Lung (tissue), 12 donors: ENCODE data around the gene CENPP. TPM values are rescaled to one million over a fixed set of nuclear protein-coding genes. Genes with fewer than 3 reads are reported as not detected.

ENCODE experiments used
- ATAC-seq: fragments of 200-7000 bp; cut with Tn5 transposase; one replicate; pipeline ENCODE4 v1.9.1; 2020; ENCODE audit warnings: moderate number of reproducible peaks; ENCODE audit not compliant: insufficient read depth, low FRiP score
- DNase-seq, 3 donors: peaks; one replicate each; pipeline ENCODE4 v3.0.0-alpha.2; 2013 to 2017
- H3K27ac ChIP-seq, 2 donors: one replicate each; pipeline ENCODE4 v1.5.1; 2013; ENCODE audit warnings: mild to moderate bottlenecking in 2 of 2, moderate library complexity in 2 of 2, control low read depth in 1 of 2, inconsistent platforms in 1 of 2, low read depth in 1 of 2, low read length in 1 of 2
- H3K27me3 ChIP-seq, 3 donors: one replicate each; pipeline ENCODE4 v1.5.1; 2013; ENCODE audit warnings: low read length in 2 of 3; ENCODE audit not compliant: control insufficient read depth in 3 of 3, insufficient read depth in 3 of 3
- H3K36me3 ChIP-seq, 4 donors: one replicate each; pipeline ENCODE4 v1.5.1; 2013; ENCODE audit warnings: low read length in 4 of 4, mild to moderate bottlenecking in 1 of 4, moderate library complexity in 1 of 4; ENCODE audit not compliant: control insufficient read depth in 4 of 4, insufficient read depth in 4 of 4
- H3K4me1 ChIP-seq, 5 donors: one replicate each; pipeline ENCODE4 v1.5.1; 2013; ENCODE audit warnings: low read length in 5 of 5, mild to moderate bottlenecking in 2 of 5, moderate library complexity in 1 of 5; ENCODE audit not compliant: control insufficient read depth in 5 of 5, insufficient read depth in 5 of 5
- H3K4me3 ChIP-seq: one replicate; pipeline ENCODE4 v1.5.1; 2013; ENCODE audit warnings: mild to moderate bottlenecking, control low read depth, moderate library complexity
- H3K9ac ChIP-seq, 2 donors: one replicate each; pipeline ENCODE4 v1.5.1; 2013; ENCODE audit warnings: low read length in 2 of 2, control low read depth in 1 of 2; ENCODE audit not compliant: insufficient read depth in 1 of 2
- H3K9me3 ChIP-seq, 4 donors: one replicate each; pipeline ENCODE4 v1.5.1; 2013; ENCODE audit warnings: low read length in 3 of 4, mild to moderate bottlenecking in 1 of 4, moderate library complexity in 1 of 4; ENCODE audit not compliant: control insufficient read depth in 4 of 4, insufficient read depth in 3 of 4
- WGBS, 2 donors: extraction: QIAGEN DNeasy Blood & Tissue Kit; methylation state at CpG; one replicate each; pipeline ENCODE4 v1.1.7; 2013; 5-methylcytosine and 5-hydroxymethylcytosine counted together
- polyA plus RNA-seq, 2 donors: library from polyadenylated mRNA; stranded (reverse); fragments of 200-250 nt; gene quantifications; one replicate each; pipeline ENCODE4 v1.2.1, GENCODE V29; 2013
- total RNA-seq, 2 donors: library from RNA; depleted of rRNA in 1 of 2; stranded (reverse); fragments of >200 nt in 1 of 2; gene quantifications; one replicate each; pipeline ENCODE4 v1.2.1, GENCODE V29; 2014 to 2021
- TF ChIP-seq, protein P1 (sequence below): IDR thresholded peaks from 2 replicates; pipeline ENCODE4 v1.5.1; 2012; ENCODE audit warnings: mild to moderate bottlenecking; ENCODE audit errors: control extremely low read depth, extremely low read depth
- donor health status: control.
- donor health status: control.
- donor health status: Bipolar disorder and iron deficiency.
- donor health status: healthy.
- donor health status: DM: yes; HTN: yes; CAD: no.

Gene CENPP
- total and polyA plus RNA-seq, 4 donors = 1.2 to 11.8 (median 2.9) TPM

- ATAC-seq (no peak), DNase-seq (no peak)
- H3K4me3 ChIP-seq = no peak overlapping the region
- peaks cover 0 to 5% (median 0%) of the 10 kb centered on the region in 5 donors for H3K4me1 ChIP-seq
- no peaks in the 10 kb centered on the region for H3K9me3 ChIP-seq
- no peak overlapping the region for H3K27ac ChIP-seq
- WGBS, 2 donors = 94 to 98% methylated on average over 17 of the region's 17 CpGs
- TF ChIP-seq, protein P1, sequence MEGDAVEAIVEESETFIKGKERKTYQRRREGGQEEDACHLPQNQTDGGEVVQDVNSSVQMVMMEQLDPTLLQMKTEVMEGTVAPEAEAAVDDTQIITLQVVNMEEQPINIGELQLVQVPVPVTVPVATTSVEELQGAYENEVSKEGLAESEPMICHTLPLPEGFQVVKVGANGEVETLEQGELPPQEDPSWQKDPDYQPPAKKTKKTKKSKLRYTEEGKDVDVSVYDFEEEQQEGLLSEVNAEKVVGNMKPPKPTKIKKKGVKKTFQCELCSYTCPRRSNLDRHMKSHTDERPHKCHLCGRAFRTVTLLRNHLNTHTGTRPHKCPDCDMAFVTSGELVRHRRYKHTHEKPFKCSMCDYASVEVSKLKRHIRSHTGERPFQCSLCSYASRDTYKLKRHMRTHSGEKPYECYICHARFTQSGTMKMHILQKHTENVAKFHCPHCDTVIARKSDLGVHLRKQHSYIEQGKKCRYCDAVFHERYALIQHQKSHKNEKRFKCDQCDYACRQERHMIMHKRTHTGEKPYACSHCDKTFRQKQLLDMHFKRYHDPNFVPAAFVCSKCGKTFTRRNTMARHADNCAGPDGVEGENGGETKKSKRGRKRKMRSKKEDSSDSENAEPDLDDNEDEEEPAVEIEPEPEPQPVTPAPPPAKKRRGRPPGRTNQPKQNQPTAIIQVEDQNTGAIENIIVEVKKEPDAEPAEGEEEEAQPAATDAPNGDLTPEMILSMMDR = no peak
- H3K36me3 ChIP-seq = peaks cover 0 to 40% (median 4%) of the 10 kb centered on the region in 4 donors
- H3K9ac ChIP-seq = no peak overlapping the region
- no peaks in the 10 kb centered on the region for H3K27me3 ChIP-seq
These were observed 331.7 kb downstream of the CENPP start for GRCh38 chr9:92657296-92658094.

DNA sequence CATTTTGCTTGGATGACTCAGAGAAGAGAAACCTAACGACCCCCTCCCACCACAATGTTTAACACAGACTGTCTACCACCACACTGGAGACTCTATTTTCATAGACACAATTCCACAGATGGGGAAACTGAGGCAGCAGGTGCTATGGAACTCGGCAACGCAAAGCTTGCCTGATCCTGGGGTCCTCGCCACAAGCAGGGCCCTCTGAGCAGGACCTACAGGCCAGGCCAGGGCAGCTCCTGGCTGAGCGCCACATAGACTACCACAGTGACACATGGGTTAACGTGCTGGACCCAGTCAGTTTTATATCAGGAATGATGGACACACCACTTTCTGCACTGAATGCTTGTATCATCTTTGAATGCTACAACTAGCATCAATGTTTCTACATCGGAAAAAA lies 332.4 kb downstream of the CENPP start:
- DNase-seq (no peak), ATAC-seq (no peak)
- H3K4me1 ChIP-seq = peaks cover 0 to 5% (median 0%) of the 10 kb centered on the region in 5 donors
- no peaks in the 10 kb centered on the region for H3K9me3 ChIP-seq
- H3K9ac ChIP-seq = no peak overlapping the region
- TF ChIP-seq, protein P1 = no peak
- H3K27ac ChIP-seq = no peak overlapping the region
- no peak overlapping the region for H3K4me3 ChIP-seq
- H3K36me3 ChIP-seq = peaks cover 0 to 40% (median 4%) of the 10 kb centered on the region in 4 donors
- WGBS, 2 donors = 95% methylated on average over 7 of the region's 7 CpGs
- no peaks in the 10 kb centered on the region for H3K27me3 ChIP-seq

GRCh38 chr9:92658611-92659010 lies 332.9 kb downstream of the CENPP start:
- Histone ChIP-seq H3K4me1 (peaks cover 0 to 5% (median 0%) of the 10 kb centered on the region in 5 donors), H3K9me3 (no peaks in the 10 kb centered on the region), H3K9ac (no peak overlapping the region), H3K36me3 (peaks cover 0 to 40% (median 4%) of the 10 kb centered on the region in 4 donors), H3K27me3 (no peaks in the 10 kb centered on the region), H3K27ac (no peak overlapping the region), H3K4me3 (no peak overlapping the region)
- WGBS, 2 donors = 97% methylated on average over 4 of the region's 4 CpGs
- ATAC-seq (no peak), DNase-seq (no peak)
- TF ChIP-seq, protein P1 = no peak
